Measurements from ENCODE around the gene ITPR2. TPM values are rescaled to one million over a fixed set of nuclear protein-coding genes. Genes with fewer than 3 reads are reported as not detected.

ITPR2 gene
- total RNA-seq, 1 experiment from 2014 or later: 41.6 TPM

GRCh38 chr12:26623136-26623535 lies 209.9 kb downstream of the ITPR2 start:
- peaks cover 7% of the 10 kb centered on the region for H3K4me1 Mint-ChIP-seq (ENCODE audit: low read depth, unreplicated experiment)
- H3K4me1 ChIP-seq: peaks cover 9% of the 10 kb centered on the region
- no peaks in the 10 kb centered on the region for H3K27me3 Mint-ChIP-seq (ENCODE audit: insufficient read depth, unreplicated experiment)
- intact Hi-C loops (cut with micrococcal nuclease; ENCODE audit: unreplicated experiment): no loop called here
- ChIA-PET POLR2A (no interaction called here), CTCF (no interaction called here)
- BruUV-seq (replicated peaks): no TSS peak
- no peaks in the 10 kb centered on the region for H3K27me3 ChIP-seq (replicated peaks; ENCODE audit: control insufficient read depth, insufficient read depth, low read length)
- H3K36me3 Mint-ChIP-seq (ENCODE audit: insufficient read depth, unreplicated experiment): peaks cover 12% of the 10 kb centered on the region
- H3K4me3 Mint-ChIP-seq (ENCODE audit: unreplicated experiment): no peak overlapping the region
- no peaks in the 10 kb centered on the region for H3K9me3 Mint-ChIP-seq (ENCODE audit: unreplicated experiment)
- H3K36me3 ChIP-seq (ENCODE audit: control insufficient read depth, insufficient read depth, low read length): no peaks in the 10 kb centered on the region; the same call in 1 of the 2 replicates
- no peak overlapping the region for H3K27ac Mint-ChIP-seq (ENCODE audit: unreplicated experiment)
- no peaks in the 10 kb centered on the region for H3K9me3 ChIP-seq
- no peak for TF ChIP-seq CTCF (IDR thresholded peaks at IDR 0.05; ENCODE audit: insufficient read depth in 1 of 2, low read depth in 1 of 2, low read length in 1 of 2, severe bottlenecking in 1 of 2, unreplicated experiment in 1 of 2)
- no peak overlapping the region for H3K4me3 ChIP-seq (ENCODE audit: low read depth, low read length)
- DNase-seq: no peak

GRCh38 chr12:26622601-26623000 lies 210.4 kb downstream of the ITPR2 start:
- CTCF ChIA-PET: no interaction called here
- no peak overlapping the region for H3K4me3 Mint-ChIP-seq (ENCODE audit: unreplicated experiment)
- H3K36me3 Mint-ChIP-seq (ENCODE audit: insufficient read depth, unreplicated experiment): peaks cover 12% of the 10 kb centered on the region
- TF ChIP-seq CTCF (IDR thresholded peaks at IDR 0.05; ENCODE audit: insufficient read depth in 1 of 2, low read depth in 1 of 2, low read length in 1 of 2, severe bottlenecking in 1 of 2, unreplicated experiment in 1 of 2): no peak
- no TSS peak for BruUV-seq (replicated peaks)
- H3K4me3 ChIP-seq (ENCODE audit: low read depth, low read length): no peak overlapping the region
- peaks cover 6% of the 10 kb centered on the region for H3K4me1 Mint-ChIP-seq (ENCODE audit: low read depth, unreplicated experiment)
- intact Hi-C loops (cut with micrococcal nuclease; ENCODE audit: unreplicated experiment): no loop called here
- H3K9me3 Mint-ChIP-seq (ENCODE audit: unreplicated experiment): no peaks in the 10 kb centered on the region
- H3K36me3 ChIP-seq (ENCODE audit: control insufficient read depth, insufficient read depth, low read length): no peaks in the 10 kb centered on the region; the same call in 1 of the 2 replicates
- no peak overlapping the region for H3K27ac Mint-ChIP-seq (ENCODE audit: unreplicated experiment)
- H3K4me1 ChIP-seq: peaks cover 8% of the 10 kb centered on the region
- H3K27me3 Mint-ChIP-seq (ENCODE audit: insufficient read depth, unreplicated experiment): no peaks in the 10 kb centered on the region
- POLR2A ChIA-PET: no interaction called here
- H3K27me3 ChIP-seq (replicated peaks; ENCODE audit: control insufficient read depth, insufficient read depth, low read length): no peaks in the 10 kb centered on the region
- no peaks in the 10 kb centered on the region for H3K9me3 ChIP-seq
- DNase-seq: no peak

- POLR2A ChIA-PET: no interaction called here
- no peak for DNase-seq
- no TSS peak for BruUV-seq (replicated peaks)
- H3K4me1 Mint-ChIP-seq (ENCODE audit: low read depth, unreplicated experiment): peaks cover 4% of the 10 kb centered on the region
- no peaks in the 10 kb centered on the region for H3K27me3 ChIP-seq (replicated peaks; ENCODE audit: control insufficient read depth, insufficient read depth, low read length)
- H3K27me3 Mint-ChIP-seq (ENCODE audit: insufficient read depth, unreplicated experiment): no peaks in the 10 kb centered on the region
- H3K27ac Mint-ChIP-seq (ENCODE audit: unreplicated experiment): no peak overlapping the region
- H3K36me3 Mint-ChIP-seq (ENCODE audit: insufficient read depth, unreplicated experiment): peaks cover 7% of the 10 kb centered on the region
- intact Hi-C loops (cut with micrococcal nuclease; ENCODE audit: unreplicated experiment): no loop called here
- no peak for TF ChIP-seq CTCF (IDR thresholded peaks at IDR 0.05; ENCODE audit: insufficient read depth in 1 of 2, low read depth in 1 of 2, low read length in 1 of 2, severe bottlenecking in 1 of 2, unreplicated experiment in 1 of 2)
- H3K9me3 Mint-ChIP-seq (ENCODE audit: unreplicated experiment): no peaks in the 10 kb centered on the region
- no peak overlapping the region for H3K4me3 Mint-ChIP-seq (ENCODE audit: unreplicated experiment)
- CTCF ChIA-PET: no interaction called here
- no peaks in the 10 kb centered on the region; the same call in 1 of the 2 replicates for H3K36me3 ChIP-seq (ENCODE audit: control insufficient read depth, insufficient read depth, low read length)
- H3K4me3 ChIP-seq (ENCODE audit: low read depth, low read length): no peak overlapping the region
- no peaks in the 10 kb centered on the region for H3K9me3 ChIP-seq
- H3K4me1 ChIP-seq: peaks cover 1% of the 10 kb centered on the region
Measured at GRCh38 chr12:26621932-26622331, 211.1 kb downstream of the ITPR2 start.

Measured in Caco-2 (cell line).